PFSK-1 (cell line): Measurements from ENCODE around the gene SKAP1.

ENCODE experiments used
- FOXP2 ChIP-seq: optimal IDR thresholded peaks from 2 replicates; pipeline ENCODE3; 2011; ENCODE audit warnings: borderline replicate concordance, control low read depth, inconsistent platforms; ENCODE audit not compliant: insufficient read depth; ENCODE audit errors: extremely low read length, extremely low read depth
- POLR2AphosphoS5 ChIP-seq: IDR thresholded peaks from 2 replicates; pipeline ENCODE4 v1.6.1; 2012; ENCODE audit warnings: low read depth, mild to moderate bottlenecking, control low read depth, low read length, moderate library complexity
- SIN3A ChIP-seq: IDR thresholded peaks from 2 replicates; pipeline ENCODE4 v1.6.1; 2012; ENCODE audit warnings: mild to moderate bottlenecking, low read length, moderate library complexity, borderline replicate concordance; ENCODE audit not compliant: insufficient read depth
- TAF1 ChIP-seq: IDR thresholded peaks from 2 replicates; pipeline ENCODE4 v1.6.1; 2012; ENCODE audit warnings: low read length, control low read depth, borderline replicate concordance; ENCODE audit not compliant: insufficient read depth
- TF ChIP-seq, protein P1 (sequence below), 2 experiments: IDR thresholded peaks; 2 replicates each; pipeline versions ENCODE4 v1.6.1 to v1.8.0; 2011 to 2012; ENCODE audit warnings: low read depth in 2 of 2, low read length in 2 of 2, control low read depth in 1 of 2, inconsistent platforms in 1 of 2, mild to moderate bottlenecking in 1 of 2, moderate library complexity in 1 of 2; ENCODE audit not compliant: insufficient read depth in 1 of 2

GRCh38 chr17:48463526-48463925, 33.5 kb upstream of the SKAP1 start:
- TF ChIP-seq POLR2AphosphoS5: no peak
- TF ChIP-seq SIN3A: no peak
- TF ChIP-seq, protein P1, sequence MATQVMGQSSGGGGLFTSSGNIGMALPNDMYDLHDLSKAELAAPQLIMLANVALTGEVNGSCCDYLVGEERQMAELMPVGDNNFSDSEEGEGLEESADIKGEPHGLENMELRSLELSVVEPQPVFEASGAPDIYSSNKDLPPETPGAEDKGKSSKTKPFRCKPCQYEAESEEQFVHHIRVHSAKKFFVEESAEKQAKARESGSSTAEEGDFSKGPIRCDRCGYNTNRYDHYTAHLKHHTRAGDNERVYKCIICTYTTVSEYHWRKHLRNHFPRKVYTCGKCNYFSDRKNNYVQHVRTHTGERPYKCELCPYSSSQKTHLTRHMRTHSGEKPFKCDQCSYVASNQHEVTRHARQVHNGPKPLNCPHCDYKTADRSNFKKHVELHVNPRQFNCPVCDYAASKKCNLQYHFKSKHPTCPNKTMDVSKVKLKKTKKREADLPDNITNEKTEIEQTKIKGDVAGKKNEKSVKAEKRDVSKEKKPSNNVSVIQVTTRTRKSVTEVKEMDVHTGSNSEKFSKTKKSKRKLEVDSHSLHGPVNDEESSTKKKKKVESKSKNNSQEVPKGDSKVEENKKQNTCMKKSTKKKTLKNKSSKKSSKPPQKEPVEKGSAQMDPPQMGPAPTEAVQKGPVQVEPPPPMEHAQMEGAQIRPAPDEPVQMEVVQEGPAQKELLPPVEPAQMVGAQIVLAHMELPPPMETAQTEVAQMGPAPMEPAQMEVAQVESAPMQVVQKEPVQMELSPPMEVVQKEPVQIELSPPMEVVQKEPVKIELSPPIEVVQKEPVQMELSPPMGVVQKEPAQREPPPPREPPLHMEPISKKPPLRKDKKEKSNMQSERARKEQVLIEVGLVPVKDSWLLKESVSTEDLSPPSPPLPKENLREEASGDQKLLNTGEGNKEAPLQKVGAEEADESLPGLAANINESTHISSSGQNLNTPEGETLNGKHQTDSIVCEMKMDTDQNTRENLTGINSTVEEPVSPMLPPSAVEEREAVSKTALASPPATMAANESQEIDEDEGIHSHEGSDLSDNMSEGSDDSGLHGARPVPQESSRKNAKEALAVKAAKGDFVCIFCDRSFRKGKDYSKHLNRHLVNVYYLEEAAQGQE (IDR thresholded peaks at IDR 0.05; ENCODE audit: insufficient read depth in 1 of 2, low read depth in 2 of 2, low read length in 2 of 2): no peak
- no peak for TF ChIP-seq TAF1
- no peak for TF ChIP-seq FOXP2
